Thoracic aorta (tissue), 2 donors: Measurements from ENCODE around the gene ATF1. TPM values are rescaled to one million over a fixed set of nuclear protein-coding genes. Genes with fewer than 3 reads are reported as not detected.
"Not testable (repeated sequence)": the region's sequence is repeated elsewhere in the genome, so short reads cannot be mapped to it uniquely, and the experiment has no call there.

ENCODE experiments used
- ATAC-seq: fragments of 150-250 bp; one replicate; pipeline ENCODE4 v1.8.0; 2017; ENCODE audit warnings: low read depth; ENCODE audit not compliant: insufficient number of reproducible peaks, low FRiP score
- DNase-seq: peaks from one replicate; pipeline ENCODE4 v3.0.0-alpha.2; 2020; ENCODE audit warnings: low spot score
- H3K27ac ChIP-seq, 2 donors: fragments of 200-600 bp; sonication (generic); 1 replicate in 1 of 2; 2 replicates in 1 of 2; pipeline ENCODE4 v1.5.1; 2016; ENCODE audit warnings: mild to moderate bottlenecking in 2 of 2, moderate library complexity in 2 of 2
- H3K27me3 ChIP-seq: fragments of 200-600 bp; sonication (generic); replicated peaks from 2 replicates; pipeline ENCODE4 v1.6.0; 2016; ENCODE audit warnings: mild to moderate bottlenecking; ENCODE audit not compliant: insufficient read depth
- H3K36me3 ChIP-seq: fragments of 200-600 bp; sonication (generic); one replicate; pipeline ENCODE4 v1.5.1; 2016
- H3K4me1 ChIP-seq, 2 donors: fragments of 200-600 bp; sonication (generic); 1 replicate in 1 of 2; 2 replicates in 1 of 2; pipeline versions ENCODE4 v1.5.1 to v1.6.0; 2016; ENCODE audit warnings: low read depth in 2 of 2, mild to moderate bottlenecking in 1 of 2; ENCODE audit not compliant: control insufficient read depth in 1 of 2
- H3K4me3 ChIP-seq: fragments of 200-600 bp; sonication (generic); 2 replicates; pipeline ENCODE4 v1.5.1; 2016; ENCODE audit warnings: mild to moderate bottlenecking
- H3K9me3 ChIP-seq: fragments of 200-600 bp; sonication (generic); 2 replicates; pipeline ENCODE4 v1.5.1; 2016
- CTCF ChIP-seq: fragments of 200-600 bp; sonication (generic); IDR thresholded peaks from one replicate; pipeline ENCODE4 v1.5.1; 2019; ENCODE audit warnings: antibody characterized with exemption
- total RNA-seq, 2 donors: library from RNA; depleted of rRNA; stranded (reverse); fragments of >200 nt; gene quantifications; one replicate each; pipeline versions ENCODE4 v1.1.0 to v1.2.3, GENCODE V29; 2016

Gene ATF1
- total RNA-seq, 2 donors from 2014 or later = 14.7 to 21.0 TPM

- no peak for TF ChIP-seq CTCF
- peaks cover 0 to 7% of the 10 kb centered on the region in 2 donors for H3K4me1 ChIP-seq
- DNase-seq (no peak), ATAC-seq (no peak)
- no peaks in the 10 kb centered on the region for H3K9me3 ChIP-seq
- no peak overlapping the region for H3K27ac ChIP-seq
- H3K4me3 ChIP-seq = no peak overlapping the region
- no peaks in the 10 kb centered on the region for H3K36me3 ChIP-seq
- H3K27me3 ChIP-seq = no peaks in the 10 kb centered on the region
Measured at GRCh38 chr12:50790081-50790480, 26.2 kb downstream of the ATF1 start.

- ATAC-seq = no peak
- no peak overlapping the region for H3K27ac ChIP-seq
- H3K4me3 ChIP-seq = no peak overlapping the region
- H3K9me3 ChIP-seq = peaks cover 10% of the 10 kb centered on the region
- no peaks in the 10 kb centered on the region for H3K4me1 ChIP-seq
- H3K36me3 ChIP-seq = peaks cover 46% of the 10 kb centered on the region
- no peaks in the 10 kb centered on the region for H3K27me3 ChIP-seq
- DNase-seq = no peak
- no peak for TF ChIP-seq CTCF
Measured at GRCh38 chr12:50799908-50800307, 36.0 kb downstream of the ATF1 start.

- DNase-seq (no peak), ATAC-seq (no peak)
- Histone ChIP-seq H3K27ac (no peak overlapping the region), H3K4me3 (no peak overlapping the region), H3K9me3 (peaks cover 10% of the 10 kb centered on the region), H3K27me3 (no peaks in the 10 kb centered on the region), H3K36me3 (peaks cover 25% of the 10 kb centered on the region), H3K4me1 (no peaks in the 10 kb centered on the region)
- TF ChIP-seq CTCF = no peak
Measured at GRCh38 chr12:50803230-50803875, 39.5 kb downstream of the ATF1 start.

GRCh38 chr12:50806176-50806575, 42.3 kb downstream of the ATF1 start:
- H3K36me3 ChIP-seq = peaks cover 25% of the 10 kb centered on the region
- DNase-seq (no peak), ATAC-seq (no peak)
- H3K27ac ChIP-seq = no peak overlapping the region
- no peaks in the 10 kb centered on the region for H3K4me1 ChIP-seq
- no peaks in the 10 kb centered on the region for H3K27me3 ChIP-seq
- H3K9me3 ChIP-seq = no peaks in the 10 kb centered on the region
- TF ChIP-seq CTCF = no peak
- no peak overlapping the region for H3K4me3 ChIP-seq

GRCh38 chr12:50809131-50809530, 45.2 kb downstream of the ATF1 start:
- peaks cover 22% of the 10 kb centered on the region for H3K36me3 ChIP-seq
- not testable (repeated sequence) for H3K27ac ChIP-seq, H3K4me1 ChIP-seq, H3K27me3 ChIP-seq, H3K9me3 ChIP-seq, DNase-seq, H3K4me3 ChIP-seq, ATAC-seq

- not testable (repeated sequence) for H3K27me3 ChIP-seq, ATAC-seq, H3K9me3 ChIP-seq, H3K4me1 ChIP-seq, H3K27ac ChIP-seq, H3K4me3 ChIP-seq, DNase-seq
- H3K36me3 ChIP-seq = peaks cover 22% of the 10 kb centered on the region
Measured at GRCh38 chr12:50814921-50815320, 51.0 kb downstream of the ATF1 start.
